Liver (tissue), 9 donors: ENCODE results near the gene TULP4. TPM values are rescaled to one million over a fixed set of nuclear protein-coding genes. Genes with fewer than 3 reads are reported as not detected.

Experiments
- DNase-seq: peaks from one replicate; pipeline ENCODE4 v3.0.0-alpha.2; 2017; ENCODE audit warnings: low spot score
- H3K27ac ChIP-seq, 2 donors: one replicate each; pipeline ENCODE4 v1.7.0; 2013; ENCODE audit warnings: inconsistent platforms in 2 of 2, low read length in 2 of 2, control low read depth in 1 of 2, low read depth in 1 of 2, mild to moderate bottlenecking in 1 of 2
- H3K27me3 ChIP-seq, 4 donors: one replicate each; pipeline versions ENCODE4 v1.6.1 to v1.7.0; 2013; ENCODE audit warnings: low read length in 3 of 4, inconsistent platforms in 1 of 4, mild to moderate bottlenecking in 1 of 4, moderate library complexity in 1 of 4; ENCODE audit not compliant: control insufficient read depth in 4 of 4, insufficient read depth in 4 of 4
- H3K36me3 ChIP-seq, 4 donors: one replicate each; pipeline versions ENCODE4 v1.6.1 to v1.7.0; 2013; ENCODE audit warnings: low read length in 3 of 4, mild to moderate bottlenecking in 3 of 4, low read depth in 1 of 4, moderate library complexity in 1 of 4; ENCODE audit not compliant: control insufficient read depth in 4 of 4, insufficient read depth in 3 of 4
- H3K4me1 ChIP-seq, 4 donors: one replicate each; pipeline versions ENCODE4 v1.6.1 to v1.7.0; 2013; ENCODE audit warnings: low read length in 3 of 4, mild to moderate bottlenecking in 3 of 4, moderate library complexity in 1 of 4; ENCODE audit not compliant: control insufficient read depth in 4 of 4, insufficient read depth in 4 of 4
- H3K4me3 ChIP-seq, 3 donors: one replicate each; pipeline versions ENCODE4 v1.6.1 to v1.7.0; 2013; ENCODE audit warnings: low read length in 3 of 3, control low read depth in 1 of 3, low read depth in 1 of 3, mild to moderate bottlenecking in 1 of 3
- H3K9ac ChIP-seq, 2 donors: one replicate each; pipeline ENCODE4 v1.7.0; 2013; ENCODE audit warnings: low read length in 2 of 2, mild to moderate bottlenecking in 2 of 2, moderate library complexity in 2 of 2, control low read depth in 1 of 2, low read depth in 1 of 2
- H3K9me3 ChIP-seq, 4 donors: one replicate each; pipeline versions ENCODE4 v1.6.1 to v1.7.0; 2013; ENCODE audit warnings: low read length in 3 of 4; ENCODE audit not compliant: control insufficient read depth in 4 of 4
- EGR1 ChIP-seq, 2 donors: IDR thresholded peaks; 2 replicates each; pipeline ENCODE4 v1.6.1; 2016 to 2018; ENCODE audit warnings: antibody characterized with exemption in 2 of 2, low read depth in 2 of 2
- FOXA1 ChIP-seq: IDR thresholded peaks from 2 replicates; pipeline ENCODE4 v1.6.1; 2016; ENCODE audit warnings: antibody characterized with exemption
- FOXA2 ChIP-seq: IDR thresholded peaks from 2 replicates; pipeline ENCODE4 v1.6.1; 2016; ENCODE audit warnings: antibody characterized with exemption
- GABPA ChIP-seq, 2 donors: IDR thresholded peaks in 1 of 2; conservative IDR thresholded peaks in 1 of 2; 2 replicates each; pipeline ENCODE4 v1.6.1; 2016; ENCODE audit warnings: antibody characterized with exemption in 2 of 2, mild to moderate bottlenecking in 1 of 2, moderate library complexity in 1 of 2
- HNF4A ChIP-seq, 2 donors: conservative IDR thresholded peaks; 2 replicates each; pipeline ENCODE4 v1.6.1; 2016; ENCODE audit warnings: antibody characterized with exemption in 2 of 2, mild to moderate bottlenecking in 2 of 2
- HNF4G ChIP-seq: IDR thresholded peaks from 2 replicates; pipeline ENCODE4 v1.6.1; 2016; ENCODE audit warnings: antibody characterized with exemption
- JUND ChIP-seq, 2 donors: IDR thresholded peaks; 2 replicates each; pipeline ENCODE4 v1.6.1; 2016; ENCODE audit warnings: antibody characterized with exemption in 2 of 2
- NR2F2 ChIP-seq: IDR thresholded peaks from 2 replicates; pipeline ENCODE4 v1.6.1; 2016; ENCODE audit warnings: antibody characterized with exemption
- RXRA ChIP-seq, 2 donors: IDR thresholded peaks; 2 replicates each; pipeline ENCODE4 v1.6.1; 2017 to 2018; ENCODE audit warnings: antibody characterized with exemption in 2 of 2, mild to moderate bottlenecking in 1 of 2
- SP1 ChIP-seq: IDR thresholded peaks from 2 replicates; pipeline ENCODE4 v1.6.1; 2018; ENCODE audit warnings: antibody characterized with exemption, mild to moderate bottlenecking
- TAF1 ChIP-seq: conservative IDR thresholded peaks from 2 replicates; pipeline ENCODE4 v1.6.1; 2016; ENCODE audit warnings: antibody characterized with exemption, mild to moderate bottlenecking
- YY1 ChIP-seq: IDR thresholded peaks from 2 replicates; pipeline ENCODE4 v1.6.1; 2016; ENCODE audit warnings: antibody characterized with exemption, mild to moderate bottlenecking
- WGBS: extraction: QIAGEN DNeasy Blood & Tissue Kit; methylation state at CpG from one replicate; pipeline ENCODE4 v1.1.7; 2013; 5-methylcytosine and 5-hydroxymethylcytosine counted together
- polyA plus RNA-seq, 2 donors: library from polyadenylated mRNA; stranded (reverse) in 1 of 2; unstranded in 1 of 2; fragments of 200-250 nt in 1 of 2; fragments of >200 nt in 1 of 2; fragmentation: Nextera tagmentation in 1 of 2; extraction: Ambion mirVana in 1 of 2; gene quantifications; one replicate each; pipeline versions ENCODE4 v1.2.1 to v1.2.3, GENCODE V29; 2013 to 2015
- total RNA-seq, 2 donors: library from RNA; depleted of rRNA; stranded (reverse); fragments of >200 nt; gene quantifications; one replicate each; pipeline ENCODE4 v1.2.3, GENCODE V29; 2014
- TF ChIP-seq, protein P1 (sequence below): IDR thresholded peaks from 2 replicates; pipeline ENCODE4 v1.6.1; 2016; ENCODE audit warnings: antibody characterized with exemption
- TF ChIP-seq, protein P2 (sequence below): IDR thresholded peaks from 2 replicates; pipeline ENCODE4 v1.6.1; 2016; ENCODE audit warnings: antibody characterized with exemption
- TF ChIP-seq, protein P3 (sequence below): fragments of 150-350 bp; IDR thresholded peaks from 2 replicates; pipeline ENCODE4 v1.5.1; 2017; ENCODE audit warnings: improper control_type of control experiment, low read depth, low read length; ENCODE audit not compliant: missing input control
- TF ChIP-seq, protein P4 (sequence below): IDR thresholded peaks from 2 replicates; pipeline ENCODE4 v1.6.1; 2016; ENCODE audit warnings: antibody characterized with exemption
- donor health status: healthy.
- donor health status: healthy.
- donor health status: healthy.
- donor health status: healthy.
- donor health status: healthy.

The TULP4 gene
- total and polyA plus RNA-seq, 4 donors, result 2.2 to 53.3 (median 18.0) TPM

DNA sequence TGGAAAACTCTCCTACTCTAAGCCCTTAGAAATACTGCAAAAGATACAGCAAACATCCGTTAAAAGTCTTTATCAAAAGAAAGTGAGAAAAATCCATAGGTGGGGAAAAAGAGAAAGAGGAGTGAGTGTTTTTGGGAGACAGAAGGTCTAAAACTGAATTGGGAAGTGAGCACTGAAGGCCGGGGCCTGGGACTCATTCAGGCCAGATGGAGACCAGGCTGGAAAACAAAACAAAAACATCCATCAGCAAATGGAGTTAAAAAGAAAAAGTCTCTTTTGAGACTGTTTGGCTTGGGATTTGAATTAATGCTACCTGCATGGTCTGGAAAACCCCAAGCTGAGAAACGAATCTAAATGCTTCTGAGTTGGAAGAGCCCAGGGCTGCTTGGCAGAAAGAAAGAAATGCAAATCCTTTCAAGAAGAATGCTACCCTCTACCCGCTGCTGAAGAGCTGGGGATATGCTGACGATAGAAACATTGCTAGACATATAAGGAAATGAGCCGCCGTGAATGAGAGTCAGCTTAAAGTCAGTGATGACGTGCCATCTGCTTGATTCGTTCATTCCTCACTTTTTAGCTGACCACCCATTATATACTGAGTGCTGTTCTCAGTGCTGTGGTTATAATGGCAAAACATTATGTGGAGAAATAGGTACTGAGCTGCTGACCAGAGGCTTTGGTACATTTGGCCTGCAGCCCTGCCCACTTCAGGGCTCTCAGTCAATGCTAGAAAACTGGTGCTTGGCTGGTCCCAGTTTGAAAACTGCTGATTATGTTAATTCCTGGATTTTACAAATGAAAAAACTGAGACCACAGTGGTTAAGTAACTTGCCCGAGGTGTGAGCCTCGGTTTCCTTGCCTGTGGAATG is 28.0 kb upstream of the TULP4 start:
- H3K9ac ChIP-seq, result no peak overlapping the region
- WGBS, result 89% methylated on average over 11 of the region's 11 CpGs

DNA sequence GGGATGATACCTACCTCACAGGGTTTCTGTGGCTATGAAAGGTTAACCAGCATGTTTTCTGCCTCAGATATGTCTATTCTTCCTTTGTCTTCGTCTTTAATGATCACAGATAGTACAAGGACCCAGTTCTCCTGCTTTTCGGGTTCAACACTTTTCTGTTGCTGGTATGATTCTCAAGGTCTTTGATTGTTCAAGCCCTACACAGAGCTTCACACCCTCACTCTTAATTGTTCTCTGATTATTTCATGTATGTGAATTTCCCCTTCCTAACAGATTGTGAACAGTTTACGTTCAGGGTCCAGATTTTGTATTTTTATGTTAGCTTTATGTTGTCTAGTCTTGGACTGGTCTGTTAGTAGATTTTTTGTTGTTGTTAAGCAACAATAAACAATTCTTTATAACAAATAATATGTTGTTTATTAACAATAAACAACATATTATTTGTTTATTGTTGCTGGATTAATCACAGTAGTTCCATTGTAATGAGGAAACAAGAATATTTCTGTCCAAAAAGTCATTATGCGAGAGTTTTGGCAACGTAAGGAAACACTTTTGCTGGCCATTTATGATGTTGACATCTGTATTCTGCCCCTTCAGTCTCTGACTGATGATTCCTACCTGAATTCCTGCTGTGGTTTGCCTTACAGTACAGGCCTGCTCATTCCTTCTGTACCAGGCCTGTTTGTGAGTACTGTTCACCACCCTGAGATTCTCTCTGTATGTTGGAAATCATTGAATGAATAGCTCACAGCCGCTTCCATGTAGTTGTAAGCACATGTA is 27.2 kb upstream of the TULP4 start:
- DNase-seq, result no peak
- H3K4me1 ChIP-seq, result no peaks in the 10 kb centered on the region
- H3K4me3 ChIP-seq, result no peak overlapping the region
- WGBS, result 95% methylated on average over 6 of the region's 6 CpGs
- no peak overlapping the region for H3K9ac ChIP-seq
- peaks cover 0 to 2% (median 0%) of the 10 kb centered on the region in 4 donors for H3K36me3 ChIP-seq
- no peaks in the 10 kb centered on the region for H3K9me3 ChIP-seq
- no peaks in the 10 kb centered on the region for H3K27me3 ChIP-seq
- H3K27ac ChIP-seq, result no peak overlapping the region
- TF ChIP-seq HNF4G (no peak), NR2F2 (no peak), TAF1 (no peak), SP1 (no peak), FOXA1 (no peak), RXRA (IDR thresholded peaks at IDR 0.05) (no peak), EGR1 (IDR thresholded peaks at IDR 0.05; ENCODE audit: low read depth in 2 of 2) (no peak), JUND (IDR thresholded peaks at IDR 0.05) (no peak), FOXA2 (no peak), YY1 (no peak), GABPA (IDR thresholded peaks at IDR 0.05 in 1 of 2, conservative IDR thresholded peaks at IDR 0.05 in 1 of 2) (no peak), HNF4A (conservative IDR thresholded peaks at IDR 0.05) (no peak)
- TF ChIP-seq, protein P1, sequence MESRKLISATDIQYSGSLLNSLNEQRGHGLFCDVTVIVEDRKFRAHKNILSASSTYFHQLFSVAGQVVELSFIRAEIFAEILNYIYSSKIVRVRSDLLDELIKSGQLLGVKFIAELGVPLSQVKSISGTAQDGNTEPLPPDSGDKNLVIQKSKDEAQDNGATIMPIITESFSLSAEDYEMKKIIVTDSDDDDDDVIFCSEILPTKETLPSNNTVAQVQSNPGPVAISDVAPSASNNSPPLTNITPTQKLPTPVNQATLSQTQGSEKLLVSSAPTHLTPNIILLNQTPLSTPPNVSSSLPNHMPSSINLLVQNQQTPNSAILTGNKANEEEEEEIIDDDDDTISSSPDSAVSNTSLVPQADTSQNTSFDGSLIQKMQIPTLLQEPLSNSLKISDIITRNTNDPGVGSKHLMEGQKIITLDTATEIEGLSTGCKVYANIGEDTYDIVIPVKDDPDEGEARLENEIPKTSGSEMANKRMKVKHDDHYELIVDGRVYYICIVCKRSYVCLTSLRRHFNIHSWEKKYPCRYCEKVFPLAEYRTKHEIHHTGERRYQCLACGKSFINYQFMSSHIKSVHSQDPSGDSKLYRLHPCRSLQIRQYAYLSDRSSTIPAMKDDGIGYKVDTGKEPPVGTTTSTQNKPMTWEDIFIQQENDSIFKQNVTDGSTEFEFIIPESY, result no peak
- TF ChIP-seq, protein P2, sequence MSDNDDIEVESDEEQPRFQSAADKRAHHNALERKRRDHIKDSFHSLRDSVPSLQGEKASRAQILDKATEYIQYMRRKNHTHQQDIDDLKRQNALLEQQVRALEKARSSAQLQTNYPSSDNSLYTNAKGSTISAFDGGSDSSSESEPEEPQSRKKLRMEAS, result no peak
- TF ChIP-seq, protein P3, sequence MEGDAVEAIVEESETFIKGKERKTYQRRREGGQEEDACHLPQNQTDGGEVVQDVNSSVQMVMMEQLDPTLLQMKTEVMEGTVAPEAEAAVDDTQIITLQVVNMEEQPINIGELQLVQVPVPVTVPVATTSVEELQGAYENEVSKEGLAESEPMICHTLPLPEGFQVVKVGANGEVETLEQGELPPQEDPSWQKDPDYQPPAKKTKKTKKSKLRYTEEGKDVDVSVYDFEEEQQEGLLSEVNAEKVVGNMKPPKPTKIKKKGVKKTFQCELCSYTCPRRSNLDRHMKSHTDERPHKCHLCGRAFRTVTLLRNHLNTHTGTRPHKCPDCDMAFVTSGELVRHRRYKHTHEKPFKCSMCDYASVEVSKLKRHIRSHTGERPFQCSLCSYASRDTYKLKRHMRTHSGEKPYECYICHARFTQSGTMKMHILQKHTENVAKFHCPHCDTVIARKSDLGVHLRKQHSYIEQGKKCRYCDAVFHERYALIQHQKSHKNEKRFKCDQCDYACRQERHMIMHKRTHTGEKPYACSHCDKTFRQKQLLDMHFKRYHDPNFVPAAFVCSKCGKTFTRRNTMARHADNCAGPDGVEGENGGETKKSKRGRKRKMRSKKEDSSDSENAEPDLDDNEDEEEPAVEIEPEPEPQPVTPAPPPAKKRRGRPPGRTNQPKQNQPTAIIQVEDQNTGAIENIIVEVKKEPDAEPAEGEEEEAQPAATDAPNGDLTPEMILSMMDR, result no peak
- TF ChIP-seq, protein P4, sequence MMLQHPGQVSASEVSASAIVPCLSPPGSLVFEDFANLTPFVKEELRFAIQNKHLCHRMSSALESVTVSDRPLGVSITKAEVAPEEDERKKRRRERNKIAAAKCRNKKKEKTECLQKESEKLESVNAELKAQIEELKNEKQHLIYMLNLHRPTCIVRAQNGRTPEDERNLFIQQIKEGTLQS, result no peak

More for the DNA sequence above, 28.0 kb upstream of the TULP4 start:
- H3K27me3 ChIP-seq, result no peaks in the 10 kb centered on the region
- H3K27ac ChIP-seq, result no peak overlapping the region
- no peaks in the 10 kb centered on the region for H3K36me3 ChIP-seq
- TF ChIP-seq EGR1 (IDR thresholded peaks at IDR 0.05; ENCODE audit: low read depth in 2 of 2) (no peak), NR2F2 (no peak), HNF4G (no peak), TAF1 (no peak), RXRA (IDR thresholded peaks at IDR 0.05) (no peak), FOXA2 (no peak)
- TF ChIP-seq, protein P1, result no peak
- TF ChIP-seq, protein P3, result no peak
- TF ChIP-seq, protein P4, result no peak
- H3K4me3 ChIP-seq, result no peak overlapping the region
- no peaks in the 10 kb centered on the region for H3K4me1 ChIP-seq
- DNase-seq, result no peak
- H3K9me3 ChIP-seq, result no peaks in the 10 kb centered on the region
